ENCODE measurements around the gene ZNF652. TPM values are rescaled to one million over a fixed set of nuclear protein-coding genes. Genes with fewer than 3 reads are reported as not detected.

Gene ZNF652
- total RNA-seq, 2 experiments from 2014 or later = 33.7 to 34.9 TPM

- ChIA-PET CTCF (interaction anchor here (1.3 kb wide), 1 partner anchor 18 kb away, joined by 3 read pairs; no protein-coding TSS in a partner anchor), POLR2A (interaction anchor here (1.4 kb wide), 1 partner anchor 24 kb away, joined by 4 read pairs; the partner anchor contains the start of gene ZNF652)
- no peak overlapping the region for H3K27ac Mint-ChIP-seq
- TF ChIP-seq, protein P1, sequence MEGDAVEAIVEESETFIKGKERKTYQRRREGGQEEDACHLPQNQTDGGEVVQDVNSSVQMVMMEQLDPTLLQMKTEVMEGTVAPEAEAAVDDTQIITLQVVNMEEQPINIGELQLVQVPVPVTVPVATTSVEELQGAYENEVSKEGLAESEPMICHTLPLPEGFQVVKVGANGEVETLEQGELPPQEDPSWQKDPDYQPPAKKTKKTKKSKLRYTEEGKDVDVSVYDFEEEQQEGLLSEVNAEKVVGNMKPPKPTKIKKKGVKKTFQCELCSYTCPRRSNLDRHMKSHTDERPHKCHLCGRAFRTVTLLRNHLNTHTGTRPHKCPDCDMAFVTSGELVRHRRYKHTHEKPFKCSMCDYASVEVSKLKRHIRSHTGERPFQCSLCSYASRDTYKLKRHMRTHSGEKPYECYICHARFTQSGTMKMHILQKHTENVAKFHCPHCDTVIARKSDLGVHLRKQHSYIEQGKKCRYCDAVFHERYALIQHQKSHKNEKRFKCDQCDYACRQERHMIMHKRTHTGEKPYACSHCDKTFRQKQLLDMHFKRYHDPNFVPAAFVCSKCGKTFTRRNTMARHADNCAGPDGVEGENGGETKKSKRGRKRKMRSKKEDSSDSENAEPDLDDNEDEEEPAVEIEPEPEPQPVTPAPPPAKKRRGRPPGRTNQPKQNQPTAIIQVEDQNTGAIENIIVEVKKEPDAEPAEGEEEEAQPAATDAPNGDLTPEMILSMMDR (IDR thresholded peaks at IDR 0.05) = no peak
- intact Hi-C loops (cut with DNase I, micrococcal nuclease) = no loop called here
- no peaks in the 10 kb centered on the region for H3K9me3 Mint-ChIP-seq
- Histone ChIP-seq H3K36me3 (ENCODE audit: insufficient read depth, low read length) (no peaks in the 10 kb centered on the region), H3K27ac (ENCODE audit: low read depth in 1 of 2, low read length in 2 of 2) (no peak overlapping the region), H3K9me3 (ENCODE audit: control insufficient read depth in 1 of 2, insufficient read depth in 1 of 2, low read length in 2 of 2) (no peaks in the 10 kb centered on the region), H3K4me3 (ENCODE audit: low read length) (no peak overlapping the region), H3K27me3 (ENCODE audit: control insufficient read depth in 1 of 2, insufficient read depth in 2 of 2, low read length in 2 of 2) (no peaks in the 10 kb centered on the region), H3K4me1 (ENCODE audit: insufficient read depth, low read length) (peaks cover 43% of the 10 kb centered on the region)
- H3K4me3 Mint-ChIP-seq = no peak overlapping the region
- DNase-seq = no peak
- no peaks in the 10 kb centered on the region for H3K36me3 Mint-ChIP-seq (ENCODE audit: low read depth)
- no peaks in the 10 kb centered on the region for H3K27me3 Mint-ChIP-seq
- ATAC-seq (ENCODE audit: poor library complexity) = no peak
- H3K4me1 Mint-ChIP-seq (ENCODE audit: low read depth) = peaks cover 45% of the 10 kb centered on the region
These were observed 24.3 kb upstream of the ZNF652 start for GRCh38 chr17:49386373-49386772.

GRCh38 chr17:49384951-49385350, 22.9 kb upstream of the ZNF652 start:
- ChIA-PET POLR2A (no interaction called here), CTCF (no interaction called here)
- H3K36me3 Mint-ChIP-seq (ENCODE audit: low read depth) = no peaks in the 10 kb centered on the region

DNA sequence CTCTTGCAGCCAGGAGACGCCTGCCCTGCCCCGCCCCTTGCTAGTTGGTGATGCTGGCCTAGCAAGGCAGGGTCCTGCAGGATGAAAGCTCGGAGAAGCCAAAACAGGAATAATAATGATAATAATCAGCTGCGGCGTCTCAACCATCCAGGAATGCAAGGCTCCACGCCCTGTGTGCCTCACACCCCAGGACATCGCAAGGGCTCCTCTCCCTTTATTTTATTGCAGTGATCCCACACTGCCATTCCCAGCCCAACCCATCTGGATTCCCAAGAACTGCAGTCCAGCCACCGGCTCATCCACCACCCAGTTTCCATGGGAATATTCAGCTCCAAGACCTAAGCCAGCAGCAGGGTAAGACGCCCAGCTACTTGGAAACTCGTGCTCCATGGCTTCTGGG, 21.0 kb upstream of the ZNF652 start:
- H3K9me3 Mint-ChIP-seq = no peaks in the 10 kb centered on the region
- no peak overlapping the region for H3K27ac Mint-ChIP-seq
- H3K4me3 Mint-ChIP-seq = no peak overlapping the region
- POLR2A ChIA-PET = no interaction called here
- H3K36me3 Mint-ChIP-seq (ENCODE audit: low read depth) = no peaks in the 10 kb centered on the region
- DNase-seq (no peak), ATAC-seq (ENCODE audit: poor library complexity) (no peak)
- intact Hi-C loops (cut with DNase I, micrococcal nuclease) = no loop called here
- TF ChIP-seq, protein P1 (IDR thresholded peaks at IDR 0.05) = no peak
- peaks cover 11% of the 10 kb centered on the region for H3K4me1 ChIP-seq (ENCODE audit: insufficient read depth, low read length)
- CTCF ChIA-PET = interaction anchor here (0.6 kb wide), 1 partner anchor 57 kb away, joined by 3 read pairs; no protein-coding TSS in a partner anchor
- no peaks in the 10 kb centered on the region for H3K9me3 ChIP-seq (ENCODE audit: control insufficient read depth in 1 of 2, insufficient read depth in 1 of 2, low read length in 2 of 2)
- peaks cover 12% of the 10 kb centered on the region for H3K4me1 Mint-ChIP-seq (ENCODE audit: low read depth)
- no peak overlapping the region for H3K4me3 ChIP-seq (ENCODE audit: low read length)
- H3K27ac ChIP-seq (ENCODE audit: low read depth in 1 of 2, low read length in 2 of 2) = no peak overlapping the region
- no peaks in the 10 kb centered on the region for H3K36me3 ChIP-seq (ENCODE audit: insufficient read depth, low read length)
- H3K27me3 ChIP-seq (ENCODE audit: control insufficient read depth in 1 of 2, insufficient read depth in 2 of 2, low read length in 2 of 2) = no peaks in the 10 kb centered on the region
- no peaks in the 10 kb centered on the region for H3K27me3 Mint-ChIP-seq

More at GRCh38 chr17:49384951-49385350, 22.9 kb upstream of the ZNF652 start:
- no peaks in the 10 kb centered on the region for H3K27me3 Mint-ChIP-seq
- H3K9me3 Mint-ChIP-seq = no peaks in the 10 kb centered on the region
- H3K4me3 ChIP-seq (ENCODE audit: low read length) = no peak overlapping the region
- DNase-seq (no peak), ATAC-seq (ENCODE audit: poor library complexity) (no peak)
- no peak overlapping the region for H3K27ac Mint-ChIP-seq
- H3K4me1 ChIP-seq (ENCODE audit: insufficient read depth, low read length) = peaks cover 30% of the 10 kb centered on the region
- H3K36me3 ChIP-seq (ENCODE audit: insufficient read depth, low read length) = no peaks in the 10 kb centered on the region
- no peaks in the 10 kb centered on the region for H3K27me3 ChIP-seq (ENCODE audit: control insufficient read depth in 1 of 2, insufficient read depth in 2 of 2, low read length in 2 of 2)
- H3K4me1 Mint-ChIP-seq (ENCODE audit: low read depth) = peaks cover 31% of the 10 kb centered on the region
- H3K9me3 ChIP-seq (ENCODE audit: control insufficient read depth in 1 of 2, insufficient read depth in 1 of 2, low read length in 2 of 2) = no peaks in the 10 kb centered on the region
- H3K4me3 Mint-ChIP-seq = no peak overlapping the region
- TF ChIP-seq, protein P1 (IDR thresholded peaks at IDR 0.05) = no peak
- H3K27ac ChIP-seq (ENCODE audit: low read depth in 1 of 2, low read length in 2 of 2) = no peak overlapping the region
- intact Hi-C loops (cut with DNase I, micrococcal nuclease) = no loop called here
